ENCODE results near the gene RNF14.

DNA sequence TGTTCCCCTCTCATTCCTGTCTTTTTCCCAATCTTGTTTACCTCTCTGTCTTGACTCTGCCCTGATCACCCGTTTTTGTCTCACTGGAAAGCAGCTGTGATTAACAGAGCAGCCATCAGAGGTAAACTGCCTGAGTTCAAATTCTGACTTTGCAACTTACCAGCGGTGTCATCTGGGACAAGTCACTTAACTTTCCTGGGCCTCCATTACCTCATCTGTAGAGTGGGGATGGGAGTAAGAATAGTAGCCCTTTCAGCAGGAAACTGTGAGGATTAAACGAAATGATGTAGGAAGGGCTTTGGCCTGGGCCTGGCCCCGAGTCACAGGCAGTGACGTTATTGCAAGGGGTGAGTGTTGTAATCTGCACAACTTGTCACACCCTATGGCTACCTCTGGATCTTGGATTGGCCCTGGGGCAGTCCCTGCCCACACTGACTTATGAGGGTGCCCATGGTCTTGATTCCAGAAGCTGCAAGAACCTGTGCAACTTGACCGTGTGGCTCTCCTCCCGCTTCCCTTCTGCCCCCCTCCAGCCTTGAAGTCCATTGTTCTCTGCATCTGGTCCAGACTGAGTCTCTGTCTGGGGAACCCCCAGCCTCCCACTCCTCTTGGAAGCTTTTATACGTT is 10.2 kb upstream of the RNF14 start:
- TF ChIP-seq CTCF (conservative IDR thresholded peaks at IDR 0.05; ENCODE audit: low read length) (no peak), EZH2phosphoT487 (IDR thresholded peaks at IDR 0.05; ENCODE audit: borderline replicate concordance) (no peak)
